GM12891 (cell line): ENCODE results near the gene C19orf44.

Source experiments
- PAX5 ChIP-seq: IDR thresholded peaks from 2 replicates; pipeline ENCODE4 v1.6.1; 2011; ENCODE audit warnings: low read length, moderate library complexity, mild to moderate bottlenecking; ENCODE audit not compliant: insufficient read depth, severe bottlenecking
- POLR2A ChIP-seq: IDR thresholded peaks from 2 replicates; pipeline ENCODE4 v1.6.1; 2011; ENCODE audit warnings: low read depth, low read length, control low read depth
- POLR2AphosphoS5 ChIP-seq: IDR thresholded peaks from 2 replicates; pipeline ENCODE4 v1.6.1; 2011; ENCODE audit warnings: low read depth, low read length, control low read depth
- POU2F2 ChIP-seq: IDR thresholded peaks from 2 replicates; pipeline ENCODE4 v1.6.1; 2011; ENCODE audit warnings: low read depth, mild to moderate bottlenecking, control low read depth, low read length, moderate library complexity
- TAF1 ChIP-seq: IDR thresholded peaks from 2 replicates; pipeline ENCODE4 v1.6.1; 2011; ENCODE audit warnings: low read depth, low read length, control low read depth

GRCh38 chr19:16530540-16531379, 34.6 kb downstream of the C19orf44 start:
- TF ChIP-seq POLR2A (no peak), TAF1 (no peak), POLR2AphosphoS5 (no peak), PAX5 (no peak), POU2F2 (no peak)
